ENCODE results near the gene XAF1.

XAF1 gene

DNA sequence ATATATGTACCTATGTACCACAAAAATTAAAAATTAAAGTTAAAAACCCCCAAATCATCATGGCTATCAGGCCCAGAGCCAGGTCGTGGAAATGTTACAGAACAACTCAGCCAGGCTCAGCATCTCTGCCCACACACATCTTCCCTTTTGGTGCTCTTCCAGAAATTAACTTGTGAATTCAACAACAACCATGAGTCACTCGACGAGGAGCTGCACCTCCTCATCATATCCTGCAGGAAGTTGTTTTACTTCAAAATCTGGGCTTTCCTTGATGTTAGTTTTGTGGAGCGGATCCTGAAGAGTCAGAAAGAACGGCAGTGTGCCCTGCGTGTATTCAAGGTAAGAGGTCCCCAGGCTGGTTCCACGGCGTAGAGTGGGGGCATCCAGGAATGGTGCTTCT is 30.8 kb downstream of the XAF1 start:
- no peaks in the 10 kb centered on the region for H4K20me1 ChIP-seq (ENCODE audit: insufficient read depth, low read length)
- no peaks in the 10 kb centered on the region for H3K4me1 ChIP-seq (ENCODE audit: low read length)
- no peak overlapping the region for H2AFZ ChIP-seq (ENCODE audit: low read depth, low read length)
- H3K4me2 ChIP-seq (ENCODE audit: low read length), result no peak overlapping the region
- TF ChIP-seq, protein P1, sequence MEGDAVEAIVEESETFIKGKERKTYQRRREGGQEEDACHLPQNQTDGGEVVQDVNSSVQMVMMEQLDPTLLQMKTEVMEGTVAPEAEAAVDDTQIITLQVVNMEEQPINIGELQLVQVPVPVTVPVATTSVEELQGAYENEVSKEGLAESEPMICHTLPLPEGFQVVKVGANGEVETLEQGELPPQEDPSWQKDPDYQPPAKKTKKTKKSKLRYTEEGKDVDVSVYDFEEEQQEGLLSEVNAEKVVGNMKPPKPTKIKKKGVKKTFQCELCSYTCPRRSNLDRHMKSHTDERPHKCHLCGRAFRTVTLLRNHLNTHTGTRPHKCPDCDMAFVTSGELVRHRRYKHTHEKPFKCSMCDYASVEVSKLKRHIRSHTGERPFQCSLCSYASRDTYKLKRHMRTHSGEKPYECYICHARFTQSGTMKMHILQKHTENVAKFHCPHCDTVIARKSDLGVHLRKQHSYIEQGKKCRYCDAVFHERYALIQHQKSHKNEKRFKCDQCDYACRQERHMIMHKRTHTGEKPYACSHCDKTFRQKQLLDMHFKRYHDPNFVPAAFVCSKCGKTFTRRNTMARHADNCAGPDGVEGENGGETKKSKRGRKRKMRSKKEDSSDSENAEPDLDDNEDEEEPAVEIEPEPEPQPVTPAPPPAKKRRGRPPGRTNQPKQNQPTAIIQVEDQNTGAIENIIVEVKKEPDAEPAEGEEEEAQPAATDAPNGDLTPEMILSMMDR (IDR thresholded peaks at IDR 0.05; ENCODE audit: low read depth, low read length), result no peak
- no peak for TF ChIP-seq EZH2phosphoT487 (IDR thresholded peaks at IDR 0.05; ENCODE audit: low read depth)
- H3K36me3 ChIP-seq (replicated peaks; ENCODE audit: low read depth, low read length), result no peaks in the 10 kb centered on the region
- H3K27ac ChIP-seq (ENCODE audit: low read length), result no peak overlapping the region
- peaks cover 21% of the 10 kb centered on the region for H3K27me3 ChIP-seq (ENCODE audit: low read depth, low read length)
- H3K4me3 ChIP-seq (ENCODE audit: low read length), result no peak overlapping the region
- no peaks in the 10 kb centered on the region for H3K79me2 ChIP-seq (ENCODE audit: low read length)
- no peaks in the 10 kb centered on the region for H3K9me3 ChIP-seq (ENCODE audit: insufficient read depth, low read length)
- H3K9ac ChIP-seq (ENCODE audit: low read length), result no peak overlapping the region

DNA sequence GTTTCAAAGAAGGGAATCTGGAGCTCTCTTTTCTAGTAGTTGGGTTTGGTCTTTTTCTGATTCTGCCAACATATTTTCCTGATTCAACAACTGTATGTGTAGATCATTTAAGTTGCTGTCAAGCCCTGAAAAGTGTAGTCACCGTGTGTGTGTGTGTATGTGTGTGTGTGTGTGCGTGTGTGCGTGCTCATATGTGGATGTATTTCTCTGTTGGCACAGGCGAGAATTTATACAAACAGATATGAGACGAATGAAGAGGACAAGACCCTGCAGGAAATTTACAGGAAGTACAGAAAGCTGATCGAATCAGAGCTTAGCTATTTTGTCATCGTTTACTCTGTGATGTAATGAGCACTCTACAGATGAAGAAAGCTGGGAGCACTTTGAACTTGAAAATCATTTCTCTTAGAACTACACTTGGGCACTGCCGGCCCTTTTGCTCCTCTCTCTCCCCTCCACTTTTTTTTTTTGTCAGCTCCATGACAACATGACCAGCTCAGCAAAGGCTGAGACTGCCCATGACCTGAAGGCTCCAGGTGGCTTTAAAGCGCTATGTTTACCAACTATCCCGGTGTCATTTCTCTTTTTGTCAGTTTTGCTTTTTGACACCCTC is 31.3 kb downstream of the XAF1 start:
- Histone ChIP-seq H3K9me3 (ENCODE audit: insufficient read depth, low read length) (no peaks in the 10 kb centered on the region), H3K36me3 (replicated peaks; ENCODE audit: low read depth, low read length) (no peaks in the 10 kb centered on the region), H3K4me3 (ENCODE audit: low read length) (no peak overlapping the region), H2AFZ (ENCODE audit: low read depth, low read length) (no peak overlapping the region), H3K79me2 (ENCODE audit: low read length) (no peaks in the 10 kb centered on the region), H3K9ac (ENCODE audit: low read length) (no peak overlapping the region), H3K4me2 (ENCODE audit: low read length) (no peak overlapping the region), H3K27me3 (ENCODE audit: low read depth, low read length) (peaks cover 22% of the 10 kb centered on the region), H3K27ac (ENCODE audit: low read length) (no peak overlapping the region), H3K4me1 (ENCODE audit: low read length) (no peaks in the 10 kb centered on the region), H4K20me1 (ENCODE audit: insufficient read depth, low read length) (no peaks in the 10 kb centered on the region)
- TF ChIP-seq, protein P1 (IDR thresholded peaks at IDR 0.05; ENCODE audit: low read depth, low read length), result no peak
- TF ChIP-seq EZH2phosphoT487 (IDR thresholded peaks at IDR 0.05; ENCODE audit: low read depth), result no peak

DNA sequence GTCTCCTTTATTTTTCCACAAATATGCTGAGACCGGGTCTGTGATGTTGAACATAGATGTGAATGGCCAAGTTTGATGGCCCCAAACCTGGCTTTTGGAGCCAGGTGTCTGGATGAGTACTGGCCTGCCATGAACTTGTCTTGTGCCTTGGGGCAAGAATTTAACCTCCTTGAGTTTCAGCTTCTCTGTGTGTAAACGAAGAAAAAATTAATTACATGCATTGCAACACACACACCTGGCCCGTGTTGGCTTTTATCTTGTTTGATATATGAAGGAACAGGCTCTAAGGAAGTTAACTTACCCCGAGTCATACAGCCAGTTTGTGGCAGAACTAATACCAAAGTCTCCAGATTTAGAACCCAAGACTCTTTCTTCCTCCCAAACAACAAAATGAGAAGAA is 33.3 kb downstream of the XAF1 start:
- TF ChIP-seq EZH2phosphoT487 (IDR thresholded peaks at IDR 0.05; ENCODE audit: low read depth), result no peak
- TF ChIP-seq, protein P1 (IDR thresholded peaks at IDR 0.05; ENCODE audit: low read depth, low read length), result no peak
- Histone ChIP-seq H2AFZ (ENCODE audit: low read depth, low read length) (no peak overlapping the region), H3K79me2 (ENCODE audit: low read length) (no peaks in the 10 kb centered on the region), H3K27me3 (ENCODE audit: low read depth, low read length) (peaks cover 26% of the 10 kb centered on the region), H3K4me2 (ENCODE audit: low read length) (no peak overlapping the region), H3K4me1 (ENCODE audit: low read length) (no peaks in the 10 kb centered on the region), H3K9me3 (ENCODE audit: insufficient read depth, low read length) (no peaks in the 10 kb centered on the region), H4K20me1 (ENCODE audit: insufficient read depth, low read length) (no peaks in the 10 kb centered on the region), H3K27ac (ENCODE audit: low read length) (no peak overlapping the region), H3K36me3 (replicated peaks; ENCODE audit: low read depth, low read length) (no peaks in the 10 kb centered on the region), H3K9ac (ENCODE audit: low read length) (no peak overlapping the region), H3K4me3 (ENCODE audit: low read length) (no peak overlapping the region)

DNA sequence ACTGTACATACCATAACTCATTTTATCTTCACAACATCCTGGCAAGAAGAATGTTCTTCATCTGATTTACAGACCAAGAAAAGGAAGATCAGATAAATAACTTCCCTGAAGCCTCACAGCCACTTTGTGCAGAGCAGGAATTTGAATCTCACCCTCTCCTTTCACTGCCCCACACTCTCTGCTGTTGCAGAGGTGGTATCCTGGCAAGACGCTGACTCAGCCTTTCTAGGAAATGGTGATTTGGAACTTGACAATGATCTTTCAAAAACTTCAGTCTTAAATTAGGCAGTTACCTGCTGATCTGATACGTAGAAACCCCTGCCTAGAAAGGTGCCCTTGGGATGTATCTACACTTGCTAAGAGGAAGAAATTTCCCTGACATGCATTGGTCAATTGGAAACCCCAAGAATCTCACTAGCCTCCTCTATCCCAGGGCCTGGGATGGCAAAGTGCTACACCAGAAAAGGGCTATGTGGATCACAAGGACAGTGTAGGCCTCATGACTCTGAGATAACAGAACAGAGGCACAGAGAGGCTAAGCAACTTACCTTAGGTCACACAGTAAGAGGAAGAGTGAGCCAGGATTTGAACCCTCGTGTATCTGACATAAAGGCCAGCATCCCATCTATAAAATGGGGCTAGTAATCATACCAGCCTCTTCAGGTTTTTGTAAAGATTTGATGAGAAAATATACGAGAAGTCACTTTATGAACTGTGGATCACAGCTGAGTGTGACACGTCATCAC is 38.1 kb downstream of the XAF1 start:
- Histone ChIP-seq H3K9ac (ENCODE audit: low read length) (no peak overlapping the region), H3K4me2 (ENCODE audit: low read length) (no peak overlapping the region), H3K36me3 (replicated peaks; ENCODE audit: low read depth, low read length) (no peaks in the 10 kb centered on the region), H3K27ac (ENCODE audit: low read length) (no peak overlapping the region), H3K79me2 (ENCODE audit: low read length) (no peaks in the 10 kb centered on the region), H2AFZ (ENCODE audit: low read depth, low read length) (no peak overlapping the region), H3K4me1 (ENCODE audit: low read length) (no peaks in the 10 kb centered on the region), H4K20me1 (ENCODE audit: insufficient read depth, low read length) (no peaks in the 10 kb centered on the region), H3K9me3 (ENCODE audit: insufficient read depth, low read length) (no peaks in the 10 kb centered on the region), H3K27me3 (ENCODE audit: low read depth, low read length) (peaks cover 26% of the 10 kb centered on the region), H3K4me3 (ENCODE audit: low read length) (no peak overlapping the region)
- TF ChIP-seq EZH2phosphoT487 (IDR thresholded peaks at IDR 0.05; ENCODE audit: low read depth), result no peak
- TF ChIP-seq, protein P1 (IDR thresholded peaks at IDR 0.05; ENCODE audit: low read depth, low read length), result no peak

All from OCI-LY3 (cell line).